ENCODE data around the gene CTSD. TPM values are rescaled to one million over a fixed set of nuclear protein-coding genes. Genes with fewer than 3 reads are reported as not detected.

Gene CTSD
- total RNA-seq, 1 experiment from 2014 or later = 199 TPM

- no peak for TF ChIP-seq ZNF425 (CRISPR knock-in tag; conservative IDR thresholded peaks at IDR 0.05)
- TF ChIP-seq, protein P1, sequence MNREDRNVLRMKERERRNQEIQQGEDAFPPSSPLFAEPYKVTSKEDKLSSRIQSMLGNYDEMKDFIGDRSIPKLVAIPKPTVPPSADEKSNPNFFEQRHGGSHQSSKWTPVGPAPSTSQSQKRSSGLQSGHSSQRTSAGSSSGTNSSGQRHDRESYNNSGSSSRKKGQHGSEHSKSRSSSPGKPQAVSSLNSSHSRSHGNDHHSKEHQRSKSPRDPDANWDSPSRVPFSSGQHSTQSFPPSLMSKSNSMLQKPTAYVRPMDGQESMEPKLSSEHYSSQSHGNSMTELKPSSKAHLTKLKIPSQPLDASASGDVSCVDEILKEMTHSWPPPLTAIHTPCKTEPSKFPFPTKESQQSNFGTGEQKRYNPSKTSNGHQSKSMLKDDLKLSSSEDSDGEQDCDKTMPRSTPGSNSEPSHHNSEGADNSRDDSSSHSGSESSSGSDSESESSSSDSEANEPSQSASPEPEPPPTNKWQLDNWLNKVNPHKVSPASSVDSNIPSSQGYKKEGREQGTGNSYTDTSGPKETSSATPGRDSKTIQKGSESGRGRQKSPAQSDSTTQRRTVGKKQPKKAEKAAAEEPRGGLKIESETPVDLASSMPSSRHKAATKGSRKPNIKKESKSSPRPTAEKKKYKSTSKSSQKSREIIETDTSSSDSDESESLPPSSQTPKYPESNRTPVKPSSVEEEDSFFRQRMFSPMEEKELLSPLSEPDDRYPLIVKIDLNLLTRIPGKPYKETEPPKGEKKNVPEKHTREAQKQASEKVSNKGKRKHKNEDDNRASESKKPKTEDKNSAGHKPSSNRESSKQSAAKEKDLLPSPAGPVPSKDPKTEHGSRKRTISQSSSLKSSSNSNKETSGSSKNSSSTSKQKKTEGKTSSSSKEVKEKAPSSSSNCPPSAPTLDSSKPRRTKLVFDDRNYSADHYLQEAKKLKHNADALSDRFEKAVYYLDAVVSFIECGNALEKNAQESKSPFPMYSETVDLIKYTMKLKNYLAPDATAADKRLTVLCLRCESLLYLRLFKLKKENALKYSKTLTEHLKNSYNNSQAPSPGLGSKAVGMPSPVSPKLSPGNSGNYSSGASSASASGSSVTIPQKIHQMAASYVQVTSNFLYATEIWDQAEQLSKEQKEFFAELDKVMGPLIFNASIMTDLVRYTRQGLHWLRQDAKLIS (CRISPR knock-in tag; IDR thresholded peaks at IDR 0.05; ENCODE audit: borderline replicate concordance) = no peak
- no peak for TF ChIP-seq ELF4 (CRISPR knock-in tag; IDR thresholded peaks at IDR 0.05; ENCODE audit: low read depth)
- TF ChIP-seq PRDM15 (CRISPR knock-in tag; IDR thresholded peaks at IDR 0.05) = no peak
- TF ChIP-seq KAT7 (CRISPR knock-in tag; IDR thresholded peaks at IDR 0.05; ENCODE audit: borderline replicate concordance) = no peak
- TF ChIP-seq JUN (CRISPR knock-in tag; IDR thresholded peaks at IDR 0.05) = no peak
- TF ChIP-seq SP1 (CRISPR knock-in tag; conservative IDR thresholded peaks at IDR 0.05) = no peak
Observed at GRCh38 chr11:1793081-1793480, 29.4 kb upstream of the CTSD start (continued).

- H3K36me3 Mint-ChIP-seq = no peaks in the 10 kb centered on the region
- no peak for DNase-seq (ENCODE audit: low spot score)
- CTCF ChIA-PET = interaction anchor here (1.1 kb wide), 1 partner anchor 40 kb away, joined by 3 read pairs; no protein-coding TSS in a partner anchor
- ATAC-seq = no peak
- no peak overlapping the region for H3K27ac Mint-ChIP-seq
- no peaks in the 10 kb centered on the region for H3K9me3 Mint-ChIP-seq
- H3K4me1 Mint-ChIP-seq = no peaks in the 10 kb centered on the region
- no peak for TF ChIP-seq TEAD4 (CRISPR knock-in tag; IDR thresholded peaks at IDR 0.05)
- TF ChIP-seq, protein P2, sequence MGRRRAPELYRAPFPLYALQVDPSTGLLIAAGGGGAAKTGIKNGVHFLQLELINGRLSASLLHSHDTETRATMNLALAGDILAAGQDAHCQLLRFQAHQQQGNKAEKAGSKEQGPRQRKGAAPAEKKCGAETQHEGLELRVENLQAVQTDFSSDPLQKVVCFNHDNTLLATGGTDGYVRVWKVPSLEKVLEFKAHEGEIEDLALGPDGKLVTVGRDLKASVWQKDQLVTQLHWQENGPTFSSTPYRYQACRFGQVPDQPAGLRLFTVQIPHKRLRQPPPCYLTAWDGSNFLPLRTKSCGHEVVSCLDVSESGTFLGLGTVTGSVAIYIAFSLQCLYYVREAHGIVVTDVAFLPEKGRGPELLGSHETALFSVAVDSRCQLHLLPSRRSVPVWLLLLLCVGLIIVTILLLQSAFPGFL (CRISPR knock-in tag; IDR thresholded peaks at IDR 0.05; ENCODE audit: borderline replicate concordance) = no peak
- TF ChIP-seq ZBTB43 (CRISPR knock-in tag; IDR thresholded peaks at IDR 0.05) = no peak
- no peak for TF ChIP-seq ZNF281 (CRISPR knock-in tag; IDR thresholded peaks at IDR 0.05)
- TF ChIP-seq TP53 (CRISPR knock-in tag; IDR thresholded peaks at IDR 0.05) = no peak
- TF ChIP-seq GABPB1 (CRISPR knock-in tag; IDR thresholded peaks at IDR 0.05) = no peak
- no peak for TF ChIP-seq SP1 (CRISPR knock-in tag; conservative IDR thresholded peaks at IDR 0.05)
- TF ChIP-seq PRRX2 (CRISPR knock-in tag; IDR thresholded peaks at IDR 0.05) = no peak
- no peak for TF ChIP-seq ELF4 (CRISPR knock-in tag; IDR thresholded peaks at IDR 0.05; ENCODE audit: low read depth)
- TF ChIP-seq ZNF232 (CRISPR knock-in tag; IDR thresholded peaks at IDR 0.05) = no peak
- TF ChIP-seq FOXK1 (CRISPR knock-in tag; IDR thresholded peaks at IDR 0.05) = no peak
- TF ChIP-seq USF1 (CRISPR knock-in tag; IDR thresholded peaks at IDR 0.05) = no peak
- TF ChIP-seq, protein P3, sequence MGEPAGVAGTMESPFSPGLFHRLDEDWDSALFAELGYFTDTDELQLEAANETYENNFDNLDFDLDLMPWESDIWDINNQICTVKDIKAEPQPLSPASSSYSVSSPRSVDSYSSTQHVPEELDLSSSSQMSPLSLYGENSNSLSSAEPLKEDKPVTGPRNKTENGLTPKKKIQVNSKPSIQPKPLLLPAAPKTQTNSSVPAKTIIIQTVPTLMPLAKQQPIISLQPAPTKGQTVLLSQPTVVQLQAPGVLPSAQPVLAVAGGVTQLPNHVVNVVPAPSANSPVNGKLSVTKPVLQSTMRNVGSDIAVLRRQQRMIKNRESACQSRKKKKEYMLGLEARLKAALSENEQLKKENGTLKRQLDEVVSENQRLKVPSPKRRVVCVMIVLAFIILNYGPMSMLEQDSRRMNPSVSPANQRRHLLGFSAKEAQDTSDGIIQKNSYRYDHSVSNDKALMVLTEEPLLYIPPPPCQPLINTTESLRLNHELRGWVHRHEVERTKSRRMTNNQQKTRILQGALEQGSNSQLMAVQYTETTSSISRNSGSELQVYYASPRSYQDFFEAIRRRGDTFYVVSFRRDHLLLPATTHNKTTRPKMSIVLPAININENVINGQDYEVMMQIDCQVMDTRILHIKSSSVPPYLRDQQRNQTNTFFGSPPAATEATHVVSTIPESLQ (CRISPR knock-in tag; IDR thresholded peaks at IDR 0.05) = no peak
- POLR2A ChIA-PET = interaction anchor here (0.6 kb wide), 1 partner anchor 9 kb away, joined by 3 read pairs; no protein-coding TSS in a partner anchor
- peaks cover 49% of the 10 kb centered on the region for H3K27me3 Mint-ChIP-seq (ENCODE audit: low read depth)
- no peak overlapping the region for H3K4me3 Mint-ChIP-seq
Observed at GRCh38 chr11:1792461-1792860, 28.7 kb upstream of the CTSD start.
